SU-DHL-6 (cell line): Measurements from ENCODE around the gene SMAD4.
A peak's percentile ranks its signal among the peaks of the same experiment; 100 is the strongest.

Experiments
- H2AFZ ChIP-seq: fragments of 200-600 bp; sonication (generic); 2 replicates; pipeline ENCODE4 v1.6.1; 2014; ENCODE audit warnings: low read depth, mild to moderate bottlenecking, moderate library complexity, mixed read lengths, antibody characterized with exemption, low read length; ENCODE audit not compliant: severe bottlenecking
- H3F3A ChIP-seq: fragments of 200-600 bp; shearing (Covaris generic); 2 replicates; pipeline ENCODE4 v1.6.0; 2016; ENCODE audit warnings: antibody characterized with exemption, mild to moderate bottlenecking; ENCODE audit not compliant: insufficient read depth
- H3K27ac ChIP-seq: fragments of 200-600 bp; sonication (generic); 2 replicates; pipeline ENCODE4 v1.5.1; 2016; ENCODE audit warnings: low read depth, mild to moderate bottlenecking, low read length, moderate library complexity, mixed read lengths
- H3K27me3 ChIP-seq: fragments of 200-600 bp; sonication (generic), shearing (Covaris generic); 2 replicates; pipeline ENCODE4 v1.6.0; 2014; ENCODE audit warnings: mild to moderate bottlenecking, low read length
- H3K36me3 ChIP-seq: fragments of 200-600 bp; sonication (generic); 2 replicates; pipeline ENCODE4 v1.6.1; 2014; ENCODE audit warnings: mild to moderate bottlenecking, low read length, mixed read lengths
- H3K4me2 ChIP-seq: fragments of 300-600, 200-600 bp; shearing (Covaris generic), sonication (generic); 2 replicates; pipeline ENCODE4 v1.6.0; 2014; ENCODE audit warnings: low read length, low read depth, mild to moderate bottlenecking; ENCODE audit not compliant: poor library complexity, severe bottlenecking
- H3K4me3 ChIP-seq: fragments of 200-600 bp; sonication (generic); 2 replicates; pipeline ENCODE4 v1.5.1; 2014; ENCODE audit warnings: antibody characterized with exemption, low read length, mild to moderate bottlenecking, mixed read lengths; ENCODE audit not compliant: insufficient read depth, poor library complexity, severe bottlenecking
- H3K79me2 ChIP-seq: fragments of 200-600 bp; sonication (generic); 2 replicates; pipeline ENCODE4 v1.6.1; 2014; ENCODE audit warnings: mild to moderate bottlenecking, low read length, moderate library complexity; ENCODE audit not compliant: insufficient read depth
- H3K9ac ChIP-seq: fragments of 200-600 bp; sonication (generic); 2 replicates; pipeline ENCODE4 v1.7.0; 2014; ENCODE audit warnings: mild to moderate bottlenecking, low read length
- H3K9me2 ChIP-seq: fragments of 200-600 bp; sonication (generic); replicated peaks from 2 replicates; pipeline ENCODE4 v1.6.1; 2014; ENCODE audit warnings: low read length; ENCODE audit not compliant: insufficient read depth
- H3K9me3 ChIP-seq: fragments of 200-600 bp; sonication (generic); 2 replicates; pipeline ENCODE4 v1.6.1; 2014; ENCODE audit warnings: low read length, mixed read lengths; ENCODE audit not compliant: insufficient read depth
- H4K20me1 ChIP-seq: fragments of 200-600 bp; sonication (generic); 2 replicates; pipeline ENCODE4 v1.6.1; 2014; ENCODE audit warnings: low read depth, mild to moderate bottlenecking, antibody characterized with exemption, low read length, moderate library complexity, mixed read lengths
- CTCF ChIP-seq: fragments of 200-600 bp; sonication (generic); IDR thresholded peaks from one replicate; pipeline ENCODE4 v1.5.1; 2017; ENCODE audit warnings: antibody characterized with exemption, mild to moderate bottlenecking, low read length, moderate library complexity; ENCODE audit not compliant: insufficient read depth, poor library complexity, severe bottlenecking
- EZH2phosphoT487 ChIP-seq: fragments of 200-600 bp; sonication (generic), shearing (Covaris generic); conservative IDR thresholded peaks from 2 replicates; pipeline ENCODE4 v1.6.1; 2018; ENCODE audit warnings: mild to moderate bottlenecking, antibody characterized with exemption, low read length, moderate library complexity, mixed read lengths

The SMAD4 gene

GRCh38 chr18:51048190-51048589 lies 18.2 kb downstream of the SMAD4 start:
- H3K79me2 ChIP-seq = peaks cover 45% of the 10 kb centered on the region
- no peak overlapping the region for H3K4me2 ChIP-seq

DNA sequence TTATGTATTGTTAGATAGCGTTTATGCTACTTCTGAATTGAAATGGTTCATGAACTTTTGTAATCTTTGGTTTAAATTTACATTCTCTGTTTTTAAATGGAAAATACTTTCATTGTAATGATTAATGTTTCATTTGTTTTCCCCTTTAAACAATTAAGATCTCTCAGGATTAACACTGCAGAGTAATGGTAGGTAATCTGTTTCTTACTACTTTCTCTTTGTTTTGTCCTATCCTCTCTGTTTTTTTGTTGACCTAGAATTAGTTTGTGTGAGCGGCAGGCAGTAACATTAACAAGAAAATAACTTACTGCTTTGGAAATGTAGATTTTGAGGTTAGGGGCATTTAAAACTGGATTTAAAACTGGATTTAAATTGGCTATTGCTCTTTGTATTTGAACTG lies 19.1 kb downstream of the SMAD4 start:
- Histone ChIP-seq H3K9me3 (no peaks in the 10 kb centered on the region), H3K4me3 (no peak overlapping the region), H3F3A (peaks cover 20% of the 10 kb centered on the region; the same call in 1 of the 2 replicates), H3K9ac (no peak overlapping the region), H3K36me3 (peaks cover 36% of the 10 kb centered on the region), H3K27me3 (no peaks in the 10 kb centered on the region), H4K20me1 (peaks cover 24% of the 10 kb centered on the region; the same call in 1 of the 2 replicates), H3K79me2 (peaks cover 36% of the 10 kb centered on the region), H2AFZ (no peak overlapping the region), H3K4me2 (no peak overlapping the region), H3K9me2 (no peaks in the 10 kb centered on the region), H3K27ac (no peak overlapping the region)
- TF ChIP-seq CTCF (no peak), EZH2phosphoT487 (no peak)

More at GRCh38 chr18:51048190-51048589, 18.2 kb downstream of the SMAD4 start:
- H4K20me1 ChIP-seq = peaks cover 29% of the 10 kb centered on the region
- no peak overlapping the region for H3K4me3 ChIP-seq
- H3K27me3 ChIP-seq = no peaks in the 10 kb centered on the region
- TF ChIP-seq CTCF (no peak), EZH2phosphoT487 (no peak)
- no peak overlapping the region for H2AFZ ChIP-seq
- H3K9me3 ChIP-seq = no peaks in the 10 kb centered on the region
- peaks cover 20% of the 10 kb centered on the region; the same call in 1 of the 2 replicates for H3F3A ChIP-seq
- H3K27ac ChIP-seq = no peak overlapping the region
- H3K9ac ChIP-seq = no peak overlapping the region
- no peaks in the 10 kb centered on the region for H3K9me2 ChIP-seq
- peaks cover 36% of the 10 kb centered on the region for H3K36me3 ChIP-seq

GRCh38 chr18:51051105-51051712 lies 21.2 kb downstream of the SMAD4 start:
- Histone ChIP-seq H3K9me2 (no peaks in the 10 kb centered on the region), H3K4me3 (no peak overlapping the region), H3K9ac (no peak overlapping the region), H3K79me2 (peaks cover 15% of the 10 kb centered on the region), H3K27ac (no peak overlapping the region), H3K27me3 (no peaks in the 10 kb centered on the region), H3K4me2 (no peak overlapping the region), H2AFZ (no peak overlapping the region), H3F3A (peaks cover 16% of the 10 kb centered on the region; the same call in 1 of the 2 replicates), H3K9me3 (no peaks in the 10 kb centered on the region), H3K36me3 (peaks cover 54% of the 10 kb centered on the region), H4K20me1 (peaks cover 6% of the 10 kb centered on the region; the same call in 1 of the 2 replicates)
- TF ChIP-seq EZH2phosphoT487 (no peak), CTCF (peak; percentile 98)
